Activated CD4-positive, alpha-beta T cell treated with anti-CD3 and anti-CD28 coated beads, Interleukin-2, amount 50 U/mL, for 4 hours (primary cell): ENCODE measurements around the gene GPR61.

Experiments
- DNase-seq, 2 experiments: peaks; one replicate each; pipeline ENCODE4 v3.0.0-alpha.2; 2020

Gene GPR61

GRCh38 chr1:109537450-109538178, 2.1 kb upstream of the GPR61 start:
- no peak for DNase-seq

DNA sequence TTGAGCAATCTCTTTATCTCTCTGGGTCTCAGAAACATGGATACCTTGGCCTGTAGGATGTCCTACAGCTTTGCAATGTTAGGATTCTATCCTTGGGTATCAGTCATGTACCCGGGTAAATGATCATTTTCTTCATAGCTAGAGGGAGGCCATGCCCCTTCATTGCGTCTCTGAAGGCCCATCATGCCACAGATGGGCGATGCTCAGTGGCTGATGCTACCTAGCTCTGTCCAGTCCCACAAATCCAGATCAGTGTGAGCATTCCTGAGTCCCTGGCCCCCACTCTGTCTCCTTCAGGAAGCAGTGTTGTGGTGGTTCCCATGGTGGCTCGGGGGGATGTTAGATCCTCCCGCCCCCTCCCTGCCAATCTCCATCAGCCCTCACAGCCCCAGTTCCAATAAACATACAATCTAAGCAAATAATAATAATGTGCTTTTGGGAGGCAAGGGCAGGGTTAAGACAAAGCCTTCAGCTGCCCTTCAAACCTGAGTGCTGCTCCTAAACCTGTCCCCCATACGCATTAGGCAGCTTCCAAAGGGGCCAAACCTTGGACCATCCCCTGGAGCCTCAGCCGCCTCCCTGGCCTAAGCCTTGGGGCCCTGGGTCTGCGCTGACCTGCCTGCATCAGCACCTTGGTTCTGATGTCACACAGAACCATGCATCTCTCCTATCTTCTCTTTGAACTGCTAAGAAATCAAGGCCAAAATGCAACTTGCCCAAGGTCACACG, 681 bp upstream of the GPR61 start:
- no peak for DNase-seq

GRCh38 chr1:109541102-109541501, 1.4 kb downstream of the GPR61 start:
- DNase-seq: no peak

DNA sequence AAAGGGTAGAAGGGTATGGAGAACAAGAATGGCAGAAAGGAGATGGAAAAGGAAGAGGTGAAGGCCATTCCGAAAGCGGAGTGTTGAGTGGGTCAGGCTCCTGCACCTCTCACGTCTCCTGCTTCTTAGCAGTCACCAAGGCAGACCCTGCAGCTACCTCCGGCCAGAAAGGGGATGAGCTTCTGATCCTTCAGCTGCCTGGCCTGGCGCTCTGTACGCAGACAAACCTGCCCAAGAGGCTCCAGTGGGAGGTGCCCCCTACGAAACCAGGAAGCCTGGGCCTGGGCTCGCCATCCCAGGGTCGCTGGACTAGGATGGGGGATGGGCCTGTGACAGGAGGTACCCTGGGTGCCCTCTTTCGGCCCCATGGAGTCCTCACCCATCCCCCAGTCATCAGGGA, 3.0 kb downstream of the GPR61 start:
- no peak for DNase-seq

DNA sequence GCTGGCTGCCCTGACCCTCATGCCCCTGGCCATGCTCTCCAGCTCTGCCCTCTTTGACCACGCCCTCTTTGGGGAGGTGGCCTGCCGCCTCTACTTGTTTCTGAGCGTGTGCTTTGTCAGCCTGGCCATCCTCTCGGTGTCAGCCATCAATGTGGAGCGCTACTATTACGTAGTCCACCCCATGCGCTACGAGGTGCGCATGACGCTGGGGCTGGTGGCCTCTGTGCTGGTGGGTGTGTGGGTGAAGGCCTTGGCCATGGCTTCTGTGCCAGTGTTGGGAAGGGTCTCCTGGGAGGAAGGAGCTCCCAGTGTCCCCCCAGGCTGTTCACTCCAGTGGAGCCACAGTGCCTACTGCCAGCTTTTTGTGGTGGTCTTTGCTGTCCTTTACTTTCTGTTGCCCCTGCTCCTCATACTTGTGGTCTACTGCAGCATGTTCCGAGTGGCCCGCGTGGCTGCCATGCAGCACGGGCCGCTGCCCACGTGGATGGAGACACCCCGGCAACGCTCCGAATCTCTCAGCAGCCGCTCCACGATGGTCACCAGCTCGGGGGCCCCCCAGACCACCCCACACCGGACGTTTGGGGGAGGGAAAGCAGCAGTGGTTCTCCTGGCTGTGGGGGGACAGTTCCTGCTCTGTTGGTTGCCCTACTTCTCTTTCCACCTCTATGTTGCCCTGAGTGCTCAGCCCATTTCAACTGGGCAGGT, 3.8 kb downstream of the GPR61 start:
- DNase-seq: no peak

GRCh38 chr1:109543988-109544735, 4.5 kb downstream of the GPR61 start:
- DNase-seq: no peak

- peak; percentile 90 to 92 for DNase-seq
These were observed 6.8 kb downstream of the GPR61 start for GRCh38 chr1:109546311-109547109.

GRCh38 chr1:109547463-109548320, 8.0 kb downstream of the GPR61 start:
- DNase-seq: no peak

DNA sequence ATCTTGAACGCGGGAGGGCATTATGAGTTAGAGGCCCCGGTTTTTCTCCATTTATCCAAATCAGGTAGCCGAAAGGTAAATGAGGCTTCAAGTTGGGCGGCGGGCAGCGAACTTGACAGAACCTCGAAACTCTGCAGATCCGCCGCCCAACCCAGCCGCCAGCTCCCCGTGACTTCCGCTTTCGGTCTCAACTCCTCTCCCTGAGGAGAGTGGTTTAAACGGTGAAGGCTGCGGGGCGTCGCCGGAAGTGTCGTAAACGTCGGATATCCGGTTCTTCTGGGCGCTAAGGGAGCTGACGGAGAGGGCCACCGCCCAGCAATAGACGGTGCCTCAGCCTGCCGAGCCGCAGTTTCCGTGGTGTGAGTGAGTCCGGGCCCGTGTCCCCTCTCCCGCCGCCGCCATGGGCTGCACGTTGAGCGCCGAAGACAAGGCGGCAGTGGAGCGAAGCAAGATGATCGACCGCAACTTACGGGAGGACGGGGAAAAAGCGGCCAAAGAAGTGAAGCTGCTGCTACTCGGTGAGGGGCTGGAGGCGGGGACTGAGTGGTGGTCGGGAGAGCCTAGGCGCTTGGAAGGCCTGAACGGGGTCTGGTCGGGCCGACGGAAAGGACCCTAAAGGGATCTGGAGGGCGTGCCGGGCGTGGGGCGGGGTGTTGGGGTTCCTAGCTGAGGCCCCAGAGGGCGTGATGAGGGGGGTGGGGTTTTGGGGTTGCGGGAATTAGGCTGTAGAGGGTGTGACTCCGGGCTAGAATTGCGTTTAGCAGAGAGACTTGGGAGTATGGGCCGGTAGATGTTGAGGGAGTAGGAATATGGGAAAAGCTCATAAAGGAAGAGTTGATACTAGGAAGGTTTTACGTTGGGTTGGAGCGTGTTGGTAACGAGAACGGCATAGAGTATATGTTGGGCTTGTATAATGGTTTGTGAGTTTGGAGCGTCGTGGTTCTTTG, 8.9 kb downstream of the GPR61 start, which contains the start of gene GNAI3:
Gene GNAI3 (plus strand): TSS at position 295 of the 947 bp plus-strand sequence. CDS start 106 bp downstream, at position 401.
- DNase-seq: peak; percentile 95

DNA sequence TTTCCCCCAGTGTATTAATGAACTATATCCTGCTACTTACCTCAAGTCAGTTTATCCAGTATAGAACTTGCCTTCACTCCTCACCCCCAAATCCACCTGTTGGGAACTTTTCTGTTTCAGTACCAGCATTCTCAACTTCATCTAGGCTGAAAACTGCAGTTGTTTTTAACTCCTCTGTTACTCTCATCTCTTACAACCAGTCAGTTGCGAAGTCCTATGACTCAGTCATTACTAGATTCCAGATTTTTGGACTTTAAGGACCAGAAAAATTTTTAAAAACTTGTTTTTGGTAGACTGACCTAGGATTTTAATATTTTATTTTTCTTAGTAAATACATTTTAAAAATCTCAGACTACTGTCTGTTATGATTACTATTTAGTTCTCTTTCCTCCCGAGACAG, 16.9 kb downstream of the GPR61 start:
- DNase-seq: no peak

GRCh38 chr1:109557520-109557919, 17.8 kb downstream of the GPR61 start:
- DNase-seq: no peak

- no peak for DNase-seq
These were observed 20.3 kb downstream of the GPR61 start for GRCh38 chr1:109559995-109560394.

DNA sequence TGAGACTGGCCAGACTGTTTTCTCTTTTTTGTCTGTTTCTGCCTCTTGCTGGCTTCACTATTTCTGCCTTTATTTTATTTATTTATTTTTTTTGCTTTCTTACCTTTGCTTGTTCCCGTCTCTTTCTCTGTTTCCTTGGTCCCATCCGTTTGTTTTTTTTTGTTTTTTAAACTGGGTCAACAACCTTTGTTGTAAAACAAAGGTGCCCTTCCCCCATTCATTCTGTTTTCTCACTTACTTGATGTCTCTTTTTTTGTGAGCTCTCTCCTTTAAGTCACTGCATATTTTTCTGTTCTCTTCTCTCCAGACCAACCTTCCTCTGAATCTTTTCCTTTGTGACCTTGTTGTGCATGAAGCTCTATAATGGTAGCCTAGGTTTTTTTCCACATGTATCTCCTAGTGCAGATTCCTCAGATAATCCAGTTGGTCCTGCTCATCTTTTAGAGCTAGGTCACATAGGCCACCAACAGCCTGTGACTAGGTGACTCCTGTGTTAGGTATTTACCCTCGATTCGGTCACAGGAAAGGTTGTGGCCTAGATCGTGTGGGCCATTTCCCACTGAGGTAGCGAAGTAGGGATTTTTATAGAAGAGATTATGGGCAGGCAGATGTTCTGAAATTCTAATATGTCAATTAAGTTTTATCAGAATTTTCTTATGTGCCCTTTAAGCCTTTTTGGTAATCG, 24.7 kb downstream of the GPR61 start:
- DNase-seq: no peak

DNA sequence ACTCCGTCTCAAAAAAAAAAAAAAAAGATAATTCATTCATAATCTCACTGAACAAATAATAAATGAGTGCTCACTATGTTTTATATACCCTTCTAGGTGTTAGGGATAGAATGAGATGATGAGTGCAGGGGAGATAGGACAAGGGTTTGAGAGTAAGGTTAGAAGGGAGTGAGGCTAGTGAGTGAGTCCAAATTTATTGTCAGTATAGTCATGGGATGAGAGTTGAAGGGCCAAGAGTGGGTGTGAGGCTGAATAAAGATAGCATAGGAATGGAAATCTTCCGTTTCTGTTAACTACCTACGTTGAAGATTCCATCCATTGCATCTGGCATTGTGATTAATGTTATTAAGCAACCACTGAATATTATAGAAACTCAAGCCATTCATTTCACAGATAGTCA, 25.6 kb downstream of the GPR61 start:
- DNase-seq: no peak

GRCh38 chr1:109566982-109567381, 27.3 kb downstream of the GPR61 start:
- DNase-seq: no peak

GRCh38 chr1:109567877-109568672, 28.4 kb downstream of the GPR61 start:
- no peak for DNase-seq

- DNase-seq: no peak
These were observed 29.7 kb downstream of the GPR61 start for GRCh38 chr1:109569323-109569722.

GRCh38 chr1:109570414-109570813, 30.7 kb downstream of the GPR61 start:
- no peak for DNase-seq
